Stimulated activated CD8-positive, alpha-beta memory T cell treated with anti-CD3 and anti-CD28 coated beads, Interleukin-12 subunit alpha, Interleukin-12 subunit beta, amount 100 ng/mL, for 24 hours (primary cell): ENCODE measurements around the gene HABP4.

Experiments
- DNase-seq: peaks from one replicate; pipeline ENCODE4 v3.0.0-alpha.2; 2020; ENCODE audit errors: extremely low read depth

The HABP4 gene, protein sequence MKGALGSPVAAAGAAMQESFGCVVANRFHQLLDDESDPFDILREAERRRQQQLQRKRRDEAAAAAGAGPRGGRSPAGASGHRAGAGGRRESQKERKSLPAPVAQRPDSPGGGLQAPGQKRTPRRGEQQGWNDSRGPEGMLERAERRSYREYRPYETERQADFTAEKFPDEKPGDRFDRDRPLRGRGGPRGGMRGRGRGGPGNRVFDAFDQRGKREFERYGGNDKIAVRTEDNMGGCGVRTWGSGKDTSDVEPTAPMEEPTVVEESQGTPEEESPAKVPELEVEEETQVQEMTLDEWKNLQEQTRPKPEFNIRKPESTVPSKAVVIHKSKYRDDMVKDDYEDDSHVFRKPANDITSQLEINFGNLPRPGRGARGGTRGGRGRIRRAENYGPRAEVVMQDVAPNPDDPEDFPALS

GRCh38 chr9:96449845-96450612, at the start of gene HABP4:
HABP4 (plus strand) TSS chr9:96450169; CDS start chr9:96450280, 111 bp downstream.
- DNase-seq, result peak; percentile 87

- no peak for DNase-seq
These were observed 41.3 kb upstream of the HABP4 start for GRCh38 chr9:96408409-96409280.

DNA sequence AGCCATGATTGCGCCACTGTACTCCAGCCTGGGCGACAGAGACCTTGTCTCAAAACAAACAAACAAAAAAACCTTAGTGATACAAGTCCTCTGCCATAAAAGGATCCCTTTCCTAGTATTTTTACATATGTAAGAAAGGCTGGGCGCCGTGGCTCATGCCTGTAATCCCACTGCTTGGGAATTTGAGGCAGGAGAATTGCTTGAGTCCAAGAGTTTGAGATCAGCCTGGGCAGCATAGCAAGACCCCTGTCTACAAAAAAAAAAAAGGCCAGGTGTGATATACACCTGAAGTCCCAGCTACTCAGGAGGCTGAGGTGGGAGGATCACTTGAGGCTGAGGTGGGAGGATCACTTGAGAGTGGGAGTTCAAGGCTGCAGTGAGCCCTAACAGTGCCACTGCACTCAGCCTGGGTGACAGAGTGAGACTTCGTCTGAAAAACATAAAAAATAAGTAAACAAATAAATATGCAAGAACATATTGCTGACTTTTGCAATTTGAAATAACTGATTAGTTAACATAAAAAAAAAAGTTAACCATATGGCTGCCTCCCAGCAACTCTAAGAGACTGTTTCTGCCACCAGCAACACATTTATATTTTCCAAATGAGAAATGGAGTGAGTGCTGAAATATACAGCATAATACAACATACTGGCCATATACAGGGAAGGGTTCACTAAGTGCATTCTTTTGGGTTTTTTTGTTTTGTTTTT, 38.7 kb upstream of the HABP4 start:
- DNase-seq, result no peak

DNA sequence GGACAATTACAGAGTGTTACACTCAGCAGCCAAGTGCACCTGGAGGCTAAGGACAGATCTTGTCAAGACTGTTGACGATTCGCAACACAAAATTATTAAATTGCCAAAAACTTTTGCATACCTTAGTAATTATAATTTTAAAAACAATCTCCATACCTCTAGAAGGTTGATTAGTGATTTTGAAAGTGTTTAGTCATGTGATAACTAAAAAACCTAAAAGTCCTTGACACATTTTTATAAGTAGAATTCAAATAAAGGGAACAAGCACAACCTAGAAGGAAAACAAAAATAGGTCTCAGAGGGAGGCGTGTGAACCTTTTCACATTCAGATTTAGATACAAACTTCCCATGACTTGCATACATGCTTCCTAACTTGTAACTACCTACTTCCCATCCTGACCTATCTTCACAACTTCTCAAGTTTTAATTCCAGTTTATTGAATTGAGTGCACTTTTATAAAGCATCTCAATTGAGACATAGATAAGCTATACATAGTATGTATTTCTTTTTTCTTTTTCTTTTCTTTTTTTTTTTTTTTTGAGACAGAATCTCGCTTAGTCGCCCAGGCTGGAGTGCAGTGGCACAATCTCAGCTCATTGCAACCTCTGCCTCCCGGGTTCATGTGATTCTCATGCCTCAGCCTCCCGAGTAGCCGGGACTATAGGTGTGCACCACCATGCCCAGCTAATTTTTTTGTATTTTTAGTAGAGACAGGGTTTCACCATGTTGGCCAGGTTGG, 37.6 kb upstream of the HABP4 start:
- no peak for DNase-seq

- DNase-seq, result no peak
These were observed 36.4 kb upstream of the HABP4 start for GRCh38 chr9:96413302-96414221.

DNA sequence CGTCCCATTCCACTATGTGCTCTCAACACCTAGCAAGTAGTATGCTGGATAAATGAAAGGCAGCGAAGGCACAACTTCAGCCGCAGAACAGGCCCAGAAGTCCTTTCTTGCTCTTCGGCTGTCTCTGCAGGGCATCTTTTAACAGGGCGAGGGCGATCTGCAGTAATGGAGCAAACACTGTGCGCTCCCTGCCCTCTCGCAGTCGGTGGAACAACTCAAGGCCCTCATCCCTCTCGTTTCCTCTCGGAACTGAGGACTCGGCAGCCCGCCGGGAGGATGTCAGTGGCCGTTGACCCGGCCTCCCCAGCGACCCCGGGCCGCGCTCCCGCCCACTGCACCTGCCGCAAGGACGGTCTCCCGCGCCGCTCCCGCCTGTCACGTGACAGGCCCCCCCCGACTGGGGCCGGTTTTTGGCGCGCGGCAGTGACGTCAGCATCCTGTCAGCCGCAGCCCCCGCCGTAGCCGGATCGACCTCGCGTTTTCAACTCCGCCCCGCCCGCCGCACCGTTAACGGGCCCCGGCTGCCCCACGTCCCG, 32.9 kb upstream of the HABP4 start:
- DNase-seq, result peak; percentile 79

DNA sequence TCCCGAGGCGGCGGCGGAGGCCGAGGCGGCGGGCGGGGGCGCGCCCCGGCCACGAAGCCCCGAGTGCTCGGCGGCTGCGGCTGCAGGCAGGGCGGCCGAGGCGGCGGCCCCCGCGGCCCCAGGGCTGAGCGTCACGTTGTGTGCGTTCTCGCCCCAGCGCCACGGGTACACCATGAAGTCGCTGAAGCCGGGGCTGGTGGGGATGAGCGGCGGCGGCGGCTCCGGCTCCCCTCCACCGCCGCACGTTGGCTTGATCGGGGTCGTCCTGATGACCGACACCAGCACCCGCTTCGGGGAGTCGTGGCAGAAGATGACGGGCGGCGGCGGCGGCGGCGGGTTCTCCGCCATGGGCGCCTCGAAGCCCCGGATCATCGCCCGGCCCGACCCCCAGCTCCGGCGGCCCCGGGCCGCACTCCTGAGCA, 32.3 kb upstream of the HABP4 start:
- no peak for DNase-seq

DNA sequence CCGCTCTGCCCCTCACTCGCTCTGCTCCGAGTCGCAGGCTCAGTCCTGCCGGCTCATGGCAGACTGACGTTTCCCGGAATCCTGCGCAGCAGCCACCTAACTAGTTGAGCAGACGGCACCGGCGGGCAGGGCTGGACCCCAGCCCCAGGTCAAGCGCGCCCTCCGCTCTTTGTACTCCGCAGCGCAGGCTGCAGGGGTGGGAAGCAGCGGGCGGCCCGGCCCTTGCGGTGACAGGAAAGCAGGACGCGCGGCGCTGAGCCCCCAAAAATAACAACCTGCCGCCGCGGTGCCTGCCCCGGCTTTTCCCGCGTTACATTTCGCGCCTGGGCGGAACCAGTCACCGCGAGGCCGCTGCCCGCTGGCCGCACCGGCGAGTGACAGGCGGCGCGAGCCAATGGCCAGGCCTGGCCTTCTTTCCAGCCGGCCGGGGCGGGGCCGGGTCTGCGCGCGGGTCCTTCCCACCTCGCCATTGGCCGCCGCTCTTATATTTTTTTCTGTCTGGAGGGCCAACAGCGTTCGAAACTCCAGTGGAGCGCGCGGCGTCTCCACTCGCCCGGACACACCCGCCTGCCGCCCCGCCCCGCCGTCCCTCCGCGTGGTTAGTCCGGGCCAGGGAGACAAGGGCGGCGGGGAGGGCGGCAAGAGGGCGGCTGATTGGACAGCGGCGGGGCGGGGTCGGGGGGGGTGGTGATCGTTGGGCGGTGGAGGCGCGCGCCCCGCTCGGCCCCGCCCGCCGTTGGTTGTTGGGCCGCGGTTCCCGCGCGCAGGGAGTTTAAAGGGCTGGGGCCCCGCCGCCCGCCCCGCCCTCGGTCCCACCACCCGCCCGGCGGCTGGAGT, 31.7 kb upstream of the HABP4 start, which contains the start of gene ZNF367:
ZNF367 (minus strand) TSS at position 288 of the 837 bp plus-strand sequence. CDS start 338 bp downstream, outside the sequence.
- DNase-seq, result peak; percentile 88

GRCh38 chr9:96418920-96419690, 30.9 kb upstream of the HABP4 start:
- no peak for DNase-seq

DNA sequence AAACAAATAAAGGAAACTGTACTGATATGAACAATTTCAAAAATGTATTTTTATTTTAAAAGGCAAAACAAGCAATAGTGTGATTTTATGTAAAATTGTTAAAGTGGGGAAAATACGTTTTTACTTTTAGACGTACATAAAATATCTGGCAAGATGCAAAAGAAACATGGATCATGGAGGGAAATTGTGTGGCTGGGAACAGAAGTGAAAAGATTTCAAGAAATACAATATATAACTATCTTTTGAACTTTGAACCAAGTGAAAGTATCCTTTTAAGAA, 30.3 kb upstream of the HABP4 start:
- DNase-seq, result no peak

GRCh38 chr9:96420468-96421219, 29.3 kb upstream of the HABP4 start:
- no peak for DNase-seq

DNA sequence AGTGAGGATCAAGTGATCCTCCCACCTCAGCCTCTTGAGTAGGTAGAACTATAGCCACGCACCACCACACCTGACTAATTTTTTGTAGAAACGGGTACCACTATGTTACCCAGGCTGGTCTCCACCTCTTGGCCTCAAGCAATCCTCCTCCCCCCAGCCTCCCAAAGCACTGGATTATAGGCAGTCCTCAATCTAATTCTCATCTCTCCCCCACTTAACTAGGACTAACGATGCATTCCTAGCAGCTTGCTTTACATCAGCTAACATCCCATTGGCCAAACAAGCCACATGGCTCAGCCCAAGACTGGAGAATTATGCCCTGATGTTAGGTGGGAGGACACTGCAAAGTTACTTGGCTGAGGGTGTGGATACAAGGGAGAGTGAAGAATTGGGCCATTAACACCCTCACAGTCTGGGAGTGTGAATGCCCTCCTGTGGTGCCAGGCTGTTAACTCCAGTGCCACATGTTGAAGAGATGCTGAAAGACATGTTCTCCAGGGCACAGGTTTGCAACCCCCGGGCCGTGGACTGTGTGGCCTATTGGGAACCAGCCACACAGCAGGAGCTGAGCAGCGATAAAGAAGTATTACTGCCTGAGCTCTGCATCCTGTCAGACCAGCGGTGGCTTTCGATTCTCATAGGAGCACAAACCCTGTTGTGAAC, 26.5 kb upstream of the HABP4 start:
- no peak for DNase-seq

GRCh38 chr9:96423985-96424336, 26.0 kb upstream of the HABP4 start:
- DNase-seq, result no peak

DNA sequence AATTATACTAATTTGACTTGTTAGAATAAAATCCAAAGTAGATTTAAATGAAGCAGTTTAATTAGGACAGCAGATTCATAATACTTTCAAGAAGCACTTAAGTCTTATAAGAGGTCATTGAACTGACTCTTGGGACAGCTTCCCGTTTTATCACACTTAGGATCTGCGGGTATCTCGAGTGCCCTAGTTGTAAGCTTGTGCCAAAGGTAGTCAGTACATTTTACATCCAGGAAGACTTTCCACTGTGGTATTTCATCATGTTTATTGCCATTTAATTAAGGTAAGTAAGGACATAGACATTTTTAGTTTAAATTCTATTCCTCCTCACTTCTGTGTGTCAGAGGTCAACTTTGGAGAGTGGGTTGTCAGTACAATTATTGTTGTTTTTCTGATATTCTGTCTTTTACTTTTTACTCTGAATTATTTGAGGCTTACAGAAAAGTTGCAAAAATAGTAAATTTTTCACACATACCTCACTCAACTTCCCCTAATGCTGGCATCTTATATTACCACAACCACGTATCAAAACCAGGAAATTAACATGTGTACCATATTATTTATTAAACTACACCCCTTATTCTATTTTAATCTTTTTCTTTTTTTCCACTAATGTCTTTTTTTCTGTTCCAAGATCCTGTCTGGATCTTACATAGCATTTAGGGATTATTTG, 24.3 kb upstream of the HABP4 start:
- no peak for DNase-seq

DNA sequence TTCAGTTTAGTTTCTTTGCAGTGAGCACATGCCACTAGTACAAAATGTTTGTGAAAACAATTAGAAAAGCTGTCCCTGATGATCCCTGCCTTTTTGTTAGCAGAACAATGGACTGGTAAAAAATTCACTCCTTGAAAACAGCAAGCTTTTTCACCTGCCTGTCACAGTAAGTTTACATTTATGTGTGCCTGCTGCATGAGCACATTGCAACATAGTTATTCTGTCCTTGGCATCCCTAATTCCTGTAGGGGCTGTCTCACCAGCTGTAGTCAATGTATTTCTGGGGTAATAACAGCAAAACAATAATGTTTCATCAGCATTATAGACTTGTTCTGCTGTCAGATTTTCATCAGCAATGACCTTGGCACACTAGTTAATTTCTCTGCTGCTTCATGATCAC, 20.2 kb upstream of the HABP4 start:
- DNase-seq, result no peak

GRCh38 chr9:96430377-96430776, 19.6 kb upstream of the HABP4 start:
- no peak for DNase-seq
